HepG2 (cell line): ENCODE measurements around the gene ITGB1. TPM values are rescaled to one million over a fixed set of nuclear protein-coding genes. Genes with fewer than 3 reads are reported as not detected.

ENCODE experiments used
- ETV5 ChIP-seq: IDR thresholded peaks from 2 replicates; pipeline ENCODE4 v1.6.1; 2018; ENCODE audit warnings: missing biosample characterization, missing genetic modification reagents, inconsistent platforms, borderline replicate concordance
- FOSL2 ChIP-seq: sonication (generic); formaldehyde crosslinking; IDR thresholded peaks from 2 replicates; pipeline ENCODE4 v1.4.0; 2020; ENCODE audit warnings: missing genetic modification reagents
- HNF4G ChIP-seq, 2 experiments: sonication (generic) in 1 of 2; formaldehyde crosslinking in 1 of 2; IDR thresholded peaks; 2 replicates each; pipeline versions ENCODE4 v1.4.0 to v1.6.1; 2011 to 2020; ENCODE audit warnings: borderline replicate concordance in 2 of 2, low read depth in 2 of 2, mild to moderate bottlenecking in 2 of 2, low read length in 1 of 2, missing genetic modification reagents in 1 of 2, moderate library complexity in 1 of 2
- MEIS2 ChIP-seq: sonication (generic); formaldehyde crosslinking; IDR thresholded peaks from 2 replicates; pipeline ENCODE4 v1.9.0; 2021; ENCODE audit warnings: mild to moderate bottlenecking, missing genetic modification reagents
- POLR2A ChIP-seq, 2 experiments: IDR thresholded peaks; 2 replicates each; pipeline ENCODE4 v1.6.1; 2011; ENCODE audit warnings: low read depth in 2 of 2, low read length in 2 of 2, mild to moderate bottlenecking in 1 of 2, moderate library complexity in 1 of 2; ENCODE audit not compliant: insufficient read depth in 1 of 2
- RXRB ChIP-seq: IDR thresholded peaks from 2 replicates; pipeline ENCODE4 v1.6.1; 2016; ENCODE audit warnings: borderline replicate concordance, missing genetic modification reagents, missing compliant biosample characterization
- SOX6 ChIP-seq, 2 experiments: fragments of 450-650 bp in 1 of 2; sonication (generic) in 1 of 2; formaldehyde crosslinking in 1 of 2; IDR thresholded peaks; 2 replicates each; pipeline versions ENCODE4 v1.4.0 to v1.6.1; 2017 to 2020; ENCODE audit warnings: antibody characterized with exemption in 1 of 2, mild to moderate bottlenecking in 1 of 2, missing genetic modification reagents in 1 of 2
- TARDBP ChIP-seq: sonication (generic); formaldehyde crosslinking; IDR thresholded peaks from 2 replicates; pipeline ENCODE4 v1.8.0; 2022; ENCODE audit warnings: mild to moderate bottlenecking, missing genetic modification reagents
- THAP11 ChIP-seq: IDR thresholded peaks from 2 replicates; pipeline ENCODE4 v1.6.1; 2016; ENCODE audit warnings: missing biosample characterization, missing genetic modification reagents
- ZKSCAN1 ChIP-seq: fragments of 150-350 bp; IDR thresholded peaks from 2 replicates; pipeline ENCODE4 v1.6.1; 2014; ENCODE audit warnings: low read length
- ZNF614 ChIP-seq: IDR thresholded peaks from 2 replicates; pipeline ENCODE4 v1.6.1; 2018; ENCODE audit warnings: missing biosample characterization, missing genetic modification reagents, inconsistent platforms, borderline replicate concordance
- ZNF644 ChIP-seq: IDR thresholded peaks from 2 replicates; pipeline ENCODE4 v1.6.1; 2016; ENCODE audit warnings: low read depth
- polyA plus RNA-seq, 8 experiments: library from polyadenylated mRNA; depleted of rRNA in 3 of 8; stranded (reverse) in 7 of 8; unstranded in 1 of 8; fragments of >200 nt; fragmentation: Illumina TruSeq in 4 of 8; extraction: Trizol in 4 of 8; gene quantifications; 2 replicates each; pipeline versions ENCODE4 v1.2.1 to v1.2.3, GENCODE V29; 2011 to 2016; ENCODE audit warnings: low read depth in 4 of 8, missing spikeins in 1 of 8, mixed read lengths in 1 of 8; ENCODE audit not compliant: insufficient read depth in 1 of 8
- total RNA-seq, 5 experiments: library from RNA; depleted of rRNA; stranded (reverse); fragments of >200 nt; fragmentation: Illumina TruSeq; extraction: Trizol; gene quantifications; 2 replicates each; pipeline ENCODE4 v1.2.3, GENCODE V29; 2016; ENCODE audit warnings: low read depth in 1 of 5
- TF ChIP-seq, protein P1 (sequence below): IDR thresholded peaks from 2 replicates; pipeline ENCODE4 v1.6.1; 2016; ENCODE audit warnings: mild to moderate bottlenecking
- TF ChIP-seq, protein P2 (sequence below): IDR thresholded peaks from 2 replicates; pipeline ENCODE4 v1.6.1; 2012; ENCODE audit warnings: inconsistent platforms
- TF ChIP-seq, protein P3 (sequence below): IDR thresholded peaks from 2 replicates; pipeline ENCODE4 v1.6.1; 2016; ENCODE audit warnings: control low read depth
- TF ChIP-seq, protein P4 (sequence below), 2 experiments: fragments of 450-650 bp in 1 of 2; sonication (generic) in 1 of 2; formaldehyde crosslinking in 1 of 2; IDR thresholded peaks; 2 replicates each; pipeline versions ENCODE4 v1.6.1 to v1.8.0; 2016 to 2022; ENCODE audit warnings: antibody characterized with exemption in 1 of 2, mild to moderate bottlenecking in 1 of 2, missing genetic modification reagents in 1 of 2

The ITGB1 gene
- total and polyA plus RNA-seq, 2 of the 13 experiments (the other 11 are each of a cell fraction or from before 2014, with no cell fraction given): 190 to 204 TPM

DNA sequence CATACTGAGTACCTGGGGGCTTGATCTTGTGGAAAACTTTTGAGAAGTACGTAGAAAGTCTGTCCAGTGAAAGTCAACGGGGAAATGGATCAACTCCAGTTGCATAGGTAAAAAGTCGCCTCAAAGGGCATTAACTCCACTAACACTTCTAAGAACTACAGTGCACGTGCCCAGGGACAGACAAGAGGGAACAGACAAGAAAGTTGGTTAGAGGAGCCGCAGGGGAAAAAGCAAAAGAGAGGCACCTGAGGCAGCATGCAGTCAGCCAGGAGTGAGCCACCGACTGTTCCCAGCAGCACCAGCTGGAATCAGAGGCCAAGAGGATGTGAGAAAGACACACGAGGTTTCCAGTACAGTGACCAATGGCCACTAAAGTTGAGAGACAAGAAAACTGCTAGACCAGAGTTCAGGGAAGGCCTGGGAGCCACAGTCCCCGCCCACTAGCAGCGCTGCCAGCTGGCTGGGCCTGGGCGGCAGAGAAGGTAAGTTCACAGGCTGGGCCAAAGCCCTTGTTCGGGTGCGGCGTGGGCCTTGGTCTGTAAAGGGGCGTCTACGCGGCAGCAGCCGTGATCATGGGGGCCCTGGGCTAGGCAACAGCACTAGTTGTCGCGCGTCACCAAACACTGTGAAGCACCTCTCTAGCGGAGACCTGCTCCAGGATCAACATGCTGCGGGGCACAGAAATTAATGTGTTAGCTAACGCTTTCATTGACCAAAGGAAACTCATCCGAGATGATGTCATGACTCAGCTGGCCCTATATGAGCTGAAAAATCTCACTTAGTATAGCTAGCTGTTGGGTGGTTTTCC lies 14.0 kb downstream of the ITGB1 start (continued):
- TF ChIP-seq RXRB (CRISPR knock-in tag): peak; percentile 83
- TF ChIP-seq, protein P1, sequence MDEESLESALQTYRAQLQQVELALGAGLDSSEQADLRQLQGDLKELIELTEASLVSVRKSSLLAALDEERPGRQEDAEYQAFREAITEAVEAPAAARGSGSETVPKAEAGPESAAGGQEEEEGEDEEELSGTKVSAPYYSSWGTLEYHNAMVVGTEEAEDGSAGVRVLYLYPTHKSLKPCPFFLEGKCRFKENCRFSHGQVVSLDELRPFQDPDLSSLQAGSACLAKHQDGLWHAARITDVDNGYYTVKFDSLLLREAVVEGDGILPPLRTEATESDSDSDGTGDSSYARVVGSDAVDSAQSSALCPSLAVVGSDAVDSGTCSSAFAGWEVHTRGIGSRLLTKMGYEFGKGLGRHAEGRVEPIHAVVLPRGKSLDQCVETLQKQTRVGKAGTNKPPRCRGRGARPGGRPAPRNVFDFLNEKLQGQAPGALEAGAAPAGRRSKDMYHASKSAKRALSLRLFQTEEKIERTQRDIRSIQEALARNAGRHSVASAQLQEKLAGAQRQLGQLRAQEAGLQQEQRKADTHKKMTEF (CRISPR knock-in tag): peak; percentile 67
- TF ChIP-seq POLR2A (IDR thresholded peaks at IDR 0.05; ENCODE audit: insufficient read depth in 1 of 2, low read depth in 2 of 2, low read length in 2 of 2): peak; percentile 31 to 81; a peak in 3 of 4 replicates
- TF ChIP-seq MEIS2 (CRISPR knock-in tag): peak; percentile 51; the same call in 1 of the 2 replicates
- TF ChIP-seq ETV5 (CRISPR knock-in tag): peak; percentile 50; the same call in 1 of the 2 replicates
- no peak for TF ChIP-seq HNF4G (IDR thresholded peaks at IDR 0.05; ENCODE audit: borderline replicate concordance, low read depth, low read length)
- peak; percentile 70; the same call in 1 of the 2 replicates for TF ChIP-seq HNF4G (CRISPR knock-in tag; IDR thresholded peaks at IDR 0.05; ENCODE audit: borderline replicate concordance, low read depth)
- no peak for TF ChIP-seq ZKSCAN1
- TF ChIP-seq TARDBP (CRISPR knock-in tag): peak; percentile 79
- TF ChIP-seq, protein P2, sequence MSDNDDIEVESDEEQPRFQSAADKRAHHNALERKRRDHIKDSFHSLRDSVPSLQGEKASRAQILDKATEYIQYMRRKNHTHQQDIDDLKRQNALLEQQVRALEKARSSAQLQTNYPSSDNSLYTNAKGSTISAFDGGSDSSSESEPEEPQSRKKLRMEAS: peak; percentile 91
- no peak for TF ChIP-seq SOX6 (IDR thresholded peaks at IDR 0.05)
- peak; percentile 64 for TF ChIP-seq SOX6 (CRISPR knock-in tag; IDR thresholded peaks at IDR 0.05)
- peak; percentile 89 for TF ChIP-seq ZNF644 (CRISPR knock-in tag)
- TF ChIP-seq ZNF614 (CRISPR knock-in tag): peak; percentile 74; the same call in 1 of the 2 replicates
- TF ChIP-seq FOSL2 (CRISPR knock-in tag): peak; percentile 34
- TF ChIP-seq, protein P3, sequence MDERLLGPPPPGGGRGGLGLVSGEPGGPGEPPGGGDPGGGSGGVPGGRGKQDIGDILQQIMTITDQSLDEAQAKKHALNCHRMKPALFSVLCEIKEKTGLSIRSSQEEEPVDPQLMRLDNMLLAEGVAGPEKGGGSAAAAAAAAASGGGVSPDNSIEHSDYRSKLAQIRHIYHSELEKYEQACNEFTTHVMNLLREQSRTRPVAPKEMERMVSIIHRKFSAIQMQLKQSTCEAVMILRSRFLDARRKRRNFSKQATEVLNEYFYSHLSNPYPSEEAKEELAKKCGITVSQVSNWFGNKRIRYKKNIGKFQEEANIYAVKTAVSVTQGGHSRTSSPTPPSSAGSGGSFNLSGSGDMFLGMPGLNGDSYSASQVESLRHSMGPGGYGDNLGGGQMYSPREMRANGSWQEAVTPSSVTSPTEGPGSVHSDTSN: no peak
- TF ChIP-seq, protein P4, sequence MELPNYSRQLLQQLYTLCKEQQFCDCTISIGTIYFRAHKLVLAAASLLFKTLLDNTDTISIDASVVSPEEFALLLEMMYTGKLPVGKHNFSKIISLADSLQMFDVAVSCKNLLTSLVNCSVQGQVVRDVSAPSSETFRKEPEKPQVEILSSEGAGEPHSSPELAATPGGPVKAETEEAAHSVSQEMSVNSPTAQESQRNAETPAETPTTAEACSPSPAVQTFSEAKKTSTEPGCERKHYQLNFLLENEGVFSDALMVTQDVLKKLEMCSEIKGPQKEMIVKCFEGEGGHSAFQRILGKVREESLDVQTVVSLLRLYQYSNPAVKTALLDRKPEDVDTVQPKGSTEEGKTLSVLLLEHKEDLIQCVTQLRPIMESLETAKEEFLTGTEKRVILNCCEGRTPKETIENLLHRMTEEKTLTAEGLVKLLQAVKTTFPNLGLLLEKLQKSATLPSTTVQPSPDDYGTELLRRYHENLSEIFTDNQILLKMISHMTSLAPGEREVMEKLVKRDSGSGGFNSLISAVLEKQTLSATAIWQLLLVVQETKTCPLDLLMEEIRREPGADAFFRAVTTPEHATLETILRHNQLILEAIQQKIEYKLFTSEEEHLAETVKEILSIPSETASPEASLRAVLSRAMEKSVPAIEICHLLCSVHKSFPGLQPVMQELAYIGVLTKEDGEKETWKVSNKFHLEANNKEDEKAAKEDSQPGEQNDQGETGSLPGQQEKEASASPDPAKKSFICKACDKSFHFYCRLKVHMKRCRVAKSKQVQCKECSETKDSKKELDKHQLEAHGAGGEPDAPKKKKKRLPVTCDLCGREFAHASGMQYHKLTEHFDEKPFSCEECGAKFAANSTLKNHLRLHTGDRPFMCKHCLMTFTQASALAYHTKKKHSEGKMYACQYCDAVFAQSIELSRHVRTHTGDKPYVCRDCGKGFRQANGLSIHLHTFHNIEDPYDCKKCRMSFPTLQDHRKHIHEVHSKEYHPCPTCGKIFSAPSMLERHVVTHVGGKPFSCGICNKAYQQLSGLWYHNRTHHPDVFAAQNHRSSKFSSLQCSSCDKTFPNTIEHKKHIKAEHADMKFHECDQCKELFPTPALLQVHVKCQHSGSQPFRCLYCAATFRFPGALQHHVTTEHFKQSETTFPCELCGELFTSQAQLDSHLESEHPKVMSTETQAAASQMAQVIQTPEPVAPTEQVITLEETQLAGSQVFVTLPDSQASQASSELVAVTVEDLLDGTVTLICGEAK (IDR thresholded peaks at IDR 0.05): no peak
- TF ChIP-seq, protein P4 (CRISPR knock-in tag; IDR thresholded peaks at IDR 0.05): peak; percentile 60; the same call in 1 of the 2 replicates
- TF ChIP-seq THAP11 (CRISPR knock-in tag): peak; percentile 59
